Tibial artery (tissue), 4 donors: ENCODE data around the gene XIRP2.

Experiments used
- DNase-seq, 2 donors: peaks; one replicate each; pipeline ENCODE4 v3.0.0-alpha.2; 2019
- H3K27ac ChIP-seq, 2 donors: fragments of 200-600 bp; sonication (generic) in 1 of 2; 1 replicate in 1 of 2; 2 replicates in 1 of 2; pipeline ENCODE4 v1.5.1; 2018 to 2019; ENCODE audit warnings: mild to moderate bottlenecking in 1 of 2
- H3K27me3 ChIP-seq, 2 donors: fragments of 200-600 bp; sonication (generic) in 1 of 2; one replicate each; pipeline versions ENCODE4 v1.5.1 to v1.6.0; 2016 to 2019
- H3K36me3 ChIP-seq, 3 donors: fragments of 200-600 bp; sonication (generic) in 2 of 3; one replicate each; pipeline ENCODE4 v1.5.1; 2016 to 2019; ENCODE audit warnings: mild to moderate bottlenecking in 2 of 3
- H3K4me1 ChIP-seq, 4 donors: fragments of 200-600 bp; sonication (generic) in 2 of 4; 1 replicate in 3 of 4; 2 replicates in 1 of 4; pipeline ENCODE4 v1.5.1; 2016 to 2019
- H3K4me3 ChIP-seq, 2 donors: fragments of 200-600 bp; sonication (generic) in 1 of 2; 1 replicate in 1 of 2; 2 replicates in 1 of 2; pipeline ENCODE4 v1.5.1; 2018 to 2019; ENCODE audit warnings: mild to moderate bottlenecking in 2 of 2
- H3K9me3 ChIP-seq, 3 donors: fragments of 200-600 bp; sonication (generic) in 1 of 3; one replicate each; pipeline ENCODE4 v1.5.1; 2016 to 2019
- intact Hi-C: fragments of 100-400 bp; cut with DNase I; formaldehyde crosslinking; loops from one replicate; pipeline ENCODE4 v1.15.0; 2023; ENCODE audit warnings: low total_unique reads
- TF ChIP-seq, protein P1 (sequence below), 2 experiments: fragments of 200-600 bp in 1 of 2; fragments of 450-650 bp in 1 of 2; IDR thresholded peaks; one replicate each; pipeline ENCODE4 v1.5.1; 2017 to 2019; ENCODE audit warnings: antibody characterized with exemption in 2 of 2, mild to moderate bottlenecking in 1 of 2, moderate library complexity in 1 of 2

Gene XIRP2

DNA sequence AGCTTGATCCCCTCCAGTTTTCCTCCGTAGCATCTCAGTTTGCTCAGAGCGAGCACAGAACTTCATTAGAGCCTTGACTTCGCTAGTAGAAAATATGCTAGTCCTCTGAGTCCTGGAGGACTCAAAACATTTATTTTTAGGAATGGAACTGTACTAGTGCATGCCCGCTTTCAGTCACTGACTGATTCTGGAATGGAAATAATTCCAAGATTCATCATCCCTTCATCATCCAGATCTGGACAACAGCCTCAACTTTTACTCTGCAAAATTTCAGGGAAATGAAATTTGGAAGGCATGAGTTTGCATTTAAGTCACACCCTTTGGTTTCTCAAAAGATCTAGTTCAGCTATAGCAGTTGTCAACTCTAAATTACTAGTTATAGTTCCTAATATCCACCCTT lies 304.6 kb downstream of the XIRP2 start:
- Histone ChIP-seq H3K27ac (peak overlapping the region in 1 of 2 donors; percentile 15), H3K9me3 (no peaks in the 10 kb centered on the region), H3K4me3 (no peak overlapping the region), H3K27me3 (no peaks in the 10 kb centered on the region), H3K36me3 (no peaks in the 10 kb centered on the region), H3K4me1 (peaks cover 0 to 73% (median 28%) of the 10 kb centered on the region in 4 donors)
- intact Hi-C loops = no loop called here
- DNase-seq = no peak
- TF ChIP-seq, protein P1, sequence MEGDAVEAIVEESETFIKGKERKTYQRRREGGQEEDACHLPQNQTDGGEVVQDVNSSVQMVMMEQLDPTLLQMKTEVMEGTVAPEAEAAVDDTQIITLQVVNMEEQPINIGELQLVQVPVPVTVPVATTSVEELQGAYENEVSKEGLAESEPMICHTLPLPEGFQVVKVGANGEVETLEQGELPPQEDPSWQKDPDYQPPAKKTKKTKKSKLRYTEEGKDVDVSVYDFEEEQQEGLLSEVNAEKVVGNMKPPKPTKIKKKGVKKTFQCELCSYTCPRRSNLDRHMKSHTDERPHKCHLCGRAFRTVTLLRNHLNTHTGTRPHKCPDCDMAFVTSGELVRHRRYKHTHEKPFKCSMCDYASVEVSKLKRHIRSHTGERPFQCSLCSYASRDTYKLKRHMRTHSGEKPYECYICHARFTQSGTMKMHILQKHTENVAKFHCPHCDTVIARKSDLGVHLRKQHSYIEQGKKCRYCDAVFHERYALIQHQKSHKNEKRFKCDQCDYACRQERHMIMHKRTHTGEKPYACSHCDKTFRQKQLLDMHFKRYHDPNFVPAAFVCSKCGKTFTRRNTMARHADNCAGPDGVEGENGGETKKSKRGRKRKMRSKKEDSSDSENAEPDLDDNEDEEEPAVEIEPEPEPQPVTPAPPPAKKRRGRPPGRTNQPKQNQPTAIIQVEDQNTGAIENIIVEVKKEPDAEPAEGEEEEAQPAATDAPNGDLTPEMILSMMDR (IDR thresholded peaks at IDR 0.05) = no peak

DNA sequence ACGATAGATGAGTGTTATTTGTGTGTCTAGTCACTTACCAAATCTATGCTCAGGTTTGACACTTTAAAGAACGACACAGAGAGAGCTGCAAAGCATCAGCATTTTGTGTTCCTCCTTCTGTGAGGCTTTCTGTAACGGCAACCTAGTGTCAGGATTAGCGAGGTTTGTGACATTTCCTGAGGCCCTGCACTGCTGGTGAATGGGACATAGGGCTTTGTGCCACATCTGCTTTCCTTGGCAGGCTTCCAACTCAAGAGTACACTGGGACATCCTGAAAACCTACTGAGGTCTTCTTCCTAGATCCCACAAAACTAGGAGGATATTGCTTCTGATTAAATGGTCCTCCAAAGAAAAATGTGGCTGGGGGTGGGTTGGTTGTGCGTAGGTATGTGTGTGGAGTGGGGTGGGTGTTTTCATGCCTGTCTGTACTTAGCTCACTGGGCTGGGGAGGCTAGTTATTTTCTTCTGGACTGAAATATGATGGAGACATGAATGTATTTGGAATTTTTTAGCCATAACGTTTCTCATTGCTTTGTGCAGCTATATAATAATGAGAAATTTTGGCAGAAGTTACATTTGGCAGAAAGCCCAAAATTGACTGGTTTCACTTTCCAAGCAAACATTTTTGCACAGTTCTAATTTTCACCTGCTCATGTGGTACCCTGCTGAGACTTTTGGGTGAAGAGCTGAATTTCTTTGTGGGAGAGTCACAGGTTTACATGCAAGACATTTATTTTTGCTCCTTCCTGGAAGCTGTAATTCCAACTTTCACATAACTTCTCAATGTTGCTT lies 308.4 kb downstream of the XIRP2 start:
- H3K4me1 ChIP-seq = peaks cover 0 to 35% (median 10%) of the 10 kb centered on the region in 4 donors
- DNase-seq = no peak
- H3K36me3 ChIP-seq = no peaks in the 10 kb centered on the region
- H3K4me3 ChIP-seq = no peak overlapping the region
- H3K27me3 ChIP-seq = no peaks in the 10 kb centered on the region
- intact Hi-C loops = no loop called here
- no peaks in the 10 kb centered on the region for H3K9me3 ChIP-seq
- TF ChIP-seq, protein P1 (IDR thresholded peaks at IDR 0.05) = no peak
- no peak overlapping the region for H3K27ac ChIP-seq

DNA sequence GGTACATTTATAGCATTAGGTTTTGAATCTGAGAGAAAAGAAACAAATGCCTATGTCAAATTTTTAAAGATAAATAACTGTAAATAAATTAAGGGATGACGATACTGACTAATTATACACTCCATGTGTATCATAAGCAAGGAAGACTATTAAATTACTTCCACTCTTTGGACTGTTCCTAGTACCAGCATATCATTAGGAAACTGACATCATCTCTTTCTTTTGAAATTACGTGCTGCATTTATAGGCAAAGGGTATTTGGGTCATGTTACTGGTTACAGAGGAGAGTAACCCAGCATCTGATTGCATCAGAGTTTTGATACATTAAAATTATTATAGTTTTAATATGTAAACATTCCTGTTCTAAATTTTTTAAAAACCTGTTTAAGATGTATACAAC lies 309.7 kb downstream of the XIRP2 start:
- DNase-seq = no peak
- Histone ChIP-seq H3K36me3 (no peaks in the 10 kb centered on the region), H3K4me1 (peaks cover 0 to 24% (median 7%) of the 10 kb centered on the region in 4 donors), H3K27me3 (no peaks in the 10 kb centered on the region), H3K27ac (no peak overlapping the region), H3K9me3 (no peaks in the 10 kb centered on the region), H3K4me3 (no peak overlapping the region)
- TF ChIP-seq, protein P1 (IDR thresholded peaks at IDR 0.05) = no peak
- intact Hi-C loops = no loop called here

DNA sequence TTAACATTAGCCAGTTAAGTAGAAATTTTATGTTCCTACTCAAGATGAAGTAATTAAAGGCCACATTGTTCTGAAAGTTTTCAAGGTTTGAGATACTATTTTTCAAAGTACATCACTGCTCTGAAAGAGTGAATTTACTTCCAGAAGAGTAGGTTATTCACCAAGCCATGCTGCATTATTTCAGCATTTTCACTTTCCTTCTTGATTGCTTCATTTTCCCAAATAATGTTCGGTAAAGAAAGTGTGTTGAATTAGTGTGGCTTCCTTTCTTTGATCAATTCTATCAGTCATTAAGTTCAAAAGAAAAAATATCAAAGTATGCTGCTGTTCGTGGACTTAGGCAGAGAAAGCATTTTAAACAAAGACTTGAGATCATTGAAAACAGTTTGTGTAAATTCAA lies 310.3 kb downstream of the XIRP2 start:
- DNase-seq = no peak
- TF ChIP-seq, protein P1 (IDR thresholded peaks at IDR 0.05) = no peak
- Histone ChIP-seq H3K9me3 (no peaks in the 10 kb centered on the region), H3K27ac (no peak overlapping the region), H3K27me3 (no peaks in the 10 kb centered on the region), H3K4me1 (peaks cover 0 to 18% (median 7%) of the 10 kb centered on the region in 4 donors), H3K36me3 (no peaks in the 10 kb centered on the region), H3K4me3 (no peak overlapping the region)
- intact Hi-C loops = no loop called here

DNA sequence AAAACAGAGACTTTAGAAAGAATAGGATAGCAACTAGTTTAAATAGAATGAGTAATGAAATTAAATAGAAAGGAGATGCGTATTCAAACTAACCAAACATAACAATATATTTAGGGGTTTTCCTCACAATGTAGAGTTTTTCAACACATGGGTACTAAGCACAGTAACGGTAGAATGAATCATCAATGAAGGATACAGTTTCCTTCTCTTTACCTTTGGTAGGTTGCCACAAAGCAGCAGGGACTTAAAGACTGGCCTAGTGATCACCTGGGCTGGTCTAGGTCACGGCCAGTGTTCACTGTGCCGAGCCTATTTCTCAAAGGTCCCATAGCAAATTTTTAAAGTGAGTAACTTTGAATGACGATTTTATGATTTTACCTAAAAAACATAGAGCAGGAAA lies 311.7 kb downstream of the XIRP2 start:
- Histone ChIP-seq H3K27ac (no peak overlapping the region), H3K27me3 (no peaks in the 10 kb centered on the region), H3K4me1 (peaks cover 0 to 18% (median 7%) of the 10 kb centered on the region in 4 donors), H3K9me3 (no peaks in the 10 kb centered on the region), H3K36me3 (no peaks in the 10 kb centered on the region), H3K4me3 (no peak overlapping the region)
- DNase-seq = no peak
- intact Hi-C loops = no loop called here
- TF ChIP-seq, protein P1 (IDR thresholded peaks at IDR 0.05) = no peak
